DMS114 treated with DMSO at 0.1 percent for 48 hours (cell line): Measurements from ENCODE around the gene ITM2C.

Experiments used
- DNase-seq: peaks from one replicate; lab custom pipeline; 2025; ENCODE audit not compliant: unreplicated experiment; lab: John Stamatoyannopoulos, UW

Gene ITM2C

DNA sequence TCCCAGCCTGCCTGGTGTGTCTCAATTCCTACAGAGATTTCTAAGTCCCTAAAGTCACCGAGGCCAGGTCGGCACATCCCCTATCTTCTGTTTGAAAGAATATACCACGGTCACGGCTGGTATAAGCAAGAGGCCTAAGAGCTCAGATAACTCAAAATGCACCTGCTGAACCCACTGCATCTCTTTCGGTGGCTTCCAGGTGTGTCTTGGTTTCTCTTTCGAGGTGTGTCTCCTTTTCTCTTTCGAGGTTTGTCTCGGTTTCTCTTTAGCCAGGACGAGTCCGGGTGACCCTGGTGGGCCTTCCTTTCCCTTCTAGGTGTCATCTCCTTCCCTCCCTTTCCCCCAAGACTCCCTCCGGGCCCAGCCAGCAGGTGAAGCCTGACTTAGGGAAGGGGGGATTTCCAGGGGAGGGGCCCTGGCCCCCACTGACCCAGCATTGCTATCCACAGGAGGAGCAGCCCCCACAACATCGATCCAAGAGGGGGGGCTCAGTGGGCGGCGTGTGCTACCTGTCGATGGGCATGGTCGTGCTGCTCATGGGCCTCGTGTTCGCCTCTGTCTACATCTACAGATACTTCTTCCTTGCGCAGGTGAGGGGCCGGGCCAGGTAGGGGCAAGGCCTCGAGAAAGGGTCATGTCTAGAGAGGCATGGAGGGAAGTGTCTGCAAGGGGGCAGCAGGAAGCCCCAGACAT is 8.4 kb downstream of the ITM2C start:
- DNase-seq: no peak

- no peak for DNase-seq
Measured at GRCh38 chr2:230873661-230874401, 9.1 kb downstream of the ITM2C start.

DNA sequence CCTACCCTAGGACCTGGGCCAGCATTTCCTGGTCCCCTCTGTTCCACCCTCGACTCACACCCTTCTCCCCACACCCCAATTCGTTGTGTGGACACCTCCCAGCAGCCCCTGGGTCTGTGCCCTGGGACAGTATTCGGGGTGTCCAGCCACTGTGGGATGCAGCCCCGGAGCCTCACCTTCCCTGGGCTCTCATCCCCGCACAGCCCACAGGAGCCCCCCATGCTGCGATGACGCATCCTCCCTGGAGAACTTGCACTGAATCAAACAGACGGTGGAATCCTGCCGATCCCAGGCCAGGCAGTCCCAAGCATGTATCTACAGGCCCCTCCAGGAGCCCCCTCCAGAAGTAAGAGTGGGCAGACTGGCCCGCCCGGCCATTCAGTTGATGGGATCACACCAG is 9.7 kb downstream of the ITM2C start:
- DNase-seq: no peak

GRCh38 chr2:230874876-230875275 is 10.1 kb downstream of the ITM2C start:
- DNase-seq: no peak

GRCh38 chr2:230875347-230876315 is 10.9 kb downstream of the ITM2C start:
- DNase-seq: no peak

DNA sequence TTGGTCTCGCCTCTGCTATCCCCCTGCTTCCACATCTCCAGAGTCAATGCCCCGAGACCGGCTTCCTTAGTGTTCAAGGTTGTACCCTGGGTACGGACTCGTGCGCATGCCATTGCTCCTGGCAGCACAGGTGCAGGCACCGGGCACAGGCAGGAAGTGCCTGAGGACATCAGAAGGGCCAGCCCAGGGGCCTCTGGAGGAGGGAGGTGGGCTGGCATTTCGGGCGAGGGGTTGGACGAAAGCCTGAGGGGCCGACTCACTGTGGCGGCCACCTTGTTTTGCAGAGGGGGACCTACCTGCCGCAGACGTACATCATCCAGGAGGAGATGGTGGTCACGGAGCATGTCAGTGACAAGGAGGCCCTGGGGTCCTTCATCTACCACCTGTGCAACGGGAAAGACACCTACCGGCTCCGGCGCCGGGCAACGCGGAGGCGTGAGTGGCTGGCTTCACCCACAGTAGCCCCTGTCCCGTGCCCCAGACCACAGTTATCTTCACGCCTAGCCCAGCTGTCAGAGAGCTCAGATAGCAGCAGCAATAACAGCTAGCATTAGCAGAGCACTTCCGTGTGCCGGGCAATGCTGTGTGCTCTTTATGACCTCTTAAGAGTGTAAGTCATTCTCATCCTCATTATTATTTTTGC is 12.5 kb downstream of the ITM2C start:
- DNase-seq: no peak

DNA sequence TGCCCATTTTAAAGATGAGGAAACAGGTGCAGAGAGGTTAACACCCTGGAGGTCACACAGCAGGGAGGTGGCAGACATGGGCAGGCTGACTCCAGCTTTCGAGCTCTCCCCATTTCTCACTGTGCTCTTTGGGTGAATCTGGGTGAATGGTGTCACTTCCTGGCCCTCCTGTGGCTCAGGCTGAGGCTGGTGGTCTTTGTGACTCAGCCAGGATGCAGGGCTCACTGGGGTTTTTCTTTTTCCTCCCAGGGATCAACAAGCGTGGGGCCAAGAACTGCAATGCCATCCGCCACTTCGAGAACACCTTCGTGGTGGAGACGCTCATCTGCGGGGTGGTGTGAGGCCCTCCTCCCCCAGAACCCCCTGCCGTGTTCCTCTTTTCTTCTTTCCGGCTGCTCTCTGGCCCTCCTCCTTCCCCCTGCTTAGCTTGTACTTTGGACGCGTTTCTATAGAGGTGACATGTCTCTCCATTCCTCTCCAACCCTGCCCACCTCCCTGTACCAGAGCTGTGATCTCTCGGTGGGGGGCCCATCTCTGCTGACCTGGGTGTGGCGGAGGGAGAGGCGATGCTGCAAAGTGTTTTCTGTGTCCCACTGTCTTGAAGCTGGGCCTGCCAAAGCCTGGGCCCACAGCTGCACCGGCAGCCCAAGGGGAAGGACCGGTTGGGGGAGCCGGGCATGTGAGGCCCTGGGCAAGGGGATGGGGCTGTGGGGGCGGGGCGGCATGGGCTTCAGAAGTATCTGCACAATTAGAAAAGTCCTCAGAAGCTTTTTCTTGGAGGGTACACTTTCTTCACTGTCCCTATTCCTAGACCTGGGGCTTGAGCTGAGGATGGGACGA is 13.2 kb downstream of the ITM2C start:
- DNase-seq: no peak

GRCh38 chr2:230878599-230879188 is 14.0 kb downstream of the ITM2C start:
- no peak for DNase-seq

- no peak for DNase-seq
Measured at GRCh38 chr2:230879271-230879882, 14.6 kb downstream of the ITM2C start.

DNA sequence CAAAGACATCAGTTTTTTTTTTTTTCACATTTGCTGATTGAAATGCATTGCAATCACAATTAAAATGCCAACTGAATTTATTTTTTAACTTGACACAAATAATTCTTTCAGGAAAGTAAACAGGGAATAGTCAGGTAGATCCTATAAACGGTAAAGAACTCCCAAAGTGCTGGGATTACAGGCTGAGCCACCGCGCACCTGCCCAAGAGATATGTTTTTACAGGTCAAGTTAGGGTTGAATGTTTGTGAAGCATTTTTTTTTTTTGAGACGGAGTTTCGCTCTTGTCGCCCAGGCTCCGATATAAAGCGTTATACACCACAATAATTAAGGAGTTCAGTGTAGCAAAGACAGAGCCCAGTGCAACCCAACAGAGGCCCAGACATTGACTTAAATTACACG is 15.1 kb downstream of the ITM2C start:
- no peak for DNase-seq

DNA sequence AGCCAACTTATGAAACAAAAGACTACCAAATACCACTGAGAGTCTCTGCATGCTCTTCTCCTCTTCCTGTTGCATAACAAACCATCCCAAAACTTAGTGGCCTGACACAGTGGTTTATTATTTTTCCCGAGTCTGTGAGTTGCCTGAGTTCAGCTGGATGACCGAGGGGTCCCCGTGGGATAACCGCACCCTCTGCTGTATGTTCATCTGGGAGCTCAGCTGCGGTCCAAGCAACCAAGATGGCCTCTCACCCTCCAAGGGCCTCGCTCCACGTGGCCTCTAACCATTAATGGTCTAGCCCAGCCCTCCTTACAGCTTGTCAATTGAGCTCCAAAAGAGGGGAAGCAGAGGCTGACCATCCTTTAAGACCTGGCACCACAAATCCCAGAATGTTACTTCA is 17.1 kb downstream of the ITM2C start:
- no peak for DNase-seq

- DNase-seq: no peak
Measured at GRCh38 chr2:230885463-230886130, 20.9 kb downstream of the ITM2C start.

DNA sequence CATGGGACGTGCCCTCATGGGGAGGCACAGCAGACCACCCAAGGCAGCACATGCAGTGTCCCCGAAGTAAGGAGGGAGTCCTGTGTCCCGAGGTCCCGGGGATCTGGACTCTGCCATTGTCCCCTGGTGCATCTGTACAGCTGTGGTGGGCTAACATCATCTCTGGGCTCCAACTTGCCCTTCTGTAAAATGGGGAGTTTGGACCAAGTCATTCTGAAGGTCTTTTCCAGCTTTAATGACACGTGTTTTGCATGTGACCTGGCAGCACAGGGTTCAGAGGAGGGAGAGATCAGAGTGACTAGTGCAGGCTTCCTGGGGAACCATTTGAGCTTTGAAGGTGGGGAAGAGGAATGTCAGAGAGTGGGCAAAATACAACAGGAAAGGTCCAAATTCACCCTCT is 21.5 kb downstream of the ITM2C start:
- no peak for DNase-seq

DNA sequence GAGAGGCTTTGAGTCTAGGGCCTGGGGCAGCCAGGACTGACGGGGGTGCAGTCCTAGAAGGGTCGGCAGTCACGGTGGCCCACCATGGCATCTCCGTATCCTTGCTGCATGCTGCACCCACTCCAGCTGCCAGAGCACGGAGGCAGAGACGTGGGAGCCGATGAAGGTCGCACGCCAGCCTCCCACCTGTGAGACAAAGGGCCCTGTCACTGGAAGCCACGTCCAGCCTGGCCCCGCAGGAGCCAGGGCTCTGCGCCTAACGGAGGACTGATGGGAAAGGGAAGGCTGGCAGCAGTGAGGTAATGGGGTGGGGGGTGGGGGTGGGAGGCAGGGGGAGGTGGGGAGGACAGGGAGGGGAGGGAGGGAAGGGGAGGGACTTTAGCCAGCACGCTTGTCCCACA is 21.9 kb downstream of the ITM2C start:
- DNase-seq: no peak

DNA sequence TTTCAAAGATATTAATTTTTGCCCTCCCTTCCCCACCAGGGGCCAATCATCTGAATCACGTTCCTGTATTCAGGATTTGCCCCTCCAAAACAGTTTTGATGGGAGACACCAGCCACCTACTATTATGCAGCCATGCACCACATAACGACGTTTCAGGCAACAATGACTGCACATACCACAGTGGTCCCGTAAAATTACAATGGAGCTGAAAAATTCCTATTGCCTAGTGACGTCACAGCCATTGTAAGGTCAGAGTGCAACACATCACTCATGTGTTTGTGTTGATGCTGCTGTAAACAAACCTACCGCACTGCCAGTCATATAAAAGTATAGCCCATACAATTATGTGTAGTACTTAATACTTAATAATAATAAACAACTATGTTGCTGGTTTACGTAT is 22.6 kb downstream of the ITM2C start:
- DNase-seq: no peak

DNA sequence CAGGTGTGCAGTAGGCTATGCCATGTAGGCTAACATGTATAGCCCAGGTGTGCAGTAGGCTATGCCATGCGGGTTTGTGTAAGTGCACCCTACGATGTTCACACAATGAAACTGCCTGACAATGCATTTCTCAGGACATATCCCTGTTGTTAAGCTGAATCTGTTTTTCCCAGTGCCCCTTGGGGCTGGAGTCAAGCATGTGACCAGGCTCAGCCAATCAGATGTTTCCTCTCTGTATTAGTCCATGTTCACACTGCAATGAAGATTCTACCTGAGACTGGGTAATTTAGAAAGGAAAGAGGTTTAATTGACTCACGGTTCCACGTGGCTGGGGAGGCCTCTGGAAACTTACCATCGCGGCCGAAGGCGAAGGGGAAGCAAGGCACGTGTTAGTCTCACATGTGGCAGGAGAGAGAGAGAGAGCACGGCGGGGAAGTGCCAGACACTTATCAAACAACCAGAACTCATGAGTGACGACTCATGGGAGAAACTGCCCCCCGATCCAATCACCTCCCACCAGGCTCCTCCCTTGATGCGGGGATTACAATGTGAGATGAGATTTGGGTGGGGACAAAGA is 24.2 kb downstream of the ITM2C start:
- DNase-seq: no peak

- DNase-seq: no peak
Measured at GRCh38 chr2:230889911-230890601, 25.3 kb downstream of the ITM2C start.

DNA sequence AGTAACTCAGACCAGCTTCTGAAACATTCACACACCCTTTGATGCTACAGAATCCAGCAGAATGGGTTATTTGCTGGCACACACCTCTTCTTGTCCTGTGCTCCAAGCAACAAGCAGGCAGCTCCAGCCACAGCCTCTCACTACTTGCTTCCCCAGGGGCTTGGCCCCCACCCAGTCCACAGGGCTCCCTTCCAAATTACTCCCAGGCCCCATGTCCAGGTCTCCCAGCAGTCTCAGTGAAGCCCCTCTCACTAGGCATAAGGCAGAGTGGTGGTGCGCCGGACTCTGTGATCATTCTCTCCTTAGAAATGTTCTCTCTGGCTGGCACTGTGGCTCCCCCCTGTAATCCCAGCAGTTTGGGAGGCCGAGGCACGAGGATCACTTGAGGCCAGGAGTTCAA is 25.9 kb downstream of the ITM2C start:
- no peak for DNase-seq
